Osteocyte (in vitro differentiated cells): Measurements from ENCODE around the gene PLOD2. TPM values are rescaled to one million over a fixed set of nuclear protein-coding genes. Genes with fewer than 3 reads are reported as not detected.

ENCODE experiments used
- DNase-seq: peaks from one replicate; pipeline ENCODE4 v3.0.0; 2021; ENCODE audit warnings: mixed read lengths; ENCODE audit not compliant: unreplicated experiment; ENCODE audit errors: extremely low spot score
- H3K27ac Mint-ChIP-seq: one replicate; pipeline ENCODE4 v1.8.0; 2021; ENCODE audit warnings: mild to moderate bottlenecking, mixed read lengths; ENCODE audit not compliant: unreplicated experiment
- H3K27me3 Mint-ChIP-seq: one replicate; pipeline ENCODE4 v1.8.0; 2021; ENCODE audit warnings: mixed read lengths; ENCODE audit not compliant: unreplicated experiment
- H3K36me3 Mint-ChIP-seq: one replicate; pipeline ENCODE4 v1.8.0; 2021; ENCODE audit warnings: mixed read lengths; ENCODE audit not compliant: unreplicated experiment
- H3K4me1 Mint-ChIP-seq: one replicate; pipeline ENCODE4 v1.8.0; 2021; ENCODE audit warnings: mixed read lengths; ENCODE audit not compliant: unreplicated experiment
- H3K4me3 Mint-ChIP-seq: one replicate; pipeline ENCODE4 v1.8.0; 2021; ENCODE audit warnings: mild to moderate bottlenecking, moderate library complexity, mixed read lengths; ENCODE audit not compliant: unreplicated experiment
- H3K9me3 Mint-ChIP-seq: one replicate; pipeline ENCODE4 v1.8.0; 2021; ENCODE audit warnings: mixed read lengths; ENCODE audit not compliant: unreplicated experiment
- CTCF ChIP-seq: fragments of 200-600 bp; sonication (generic); IDR thresholded peaks from 2 replicates; pipeline ENCODE4 v1.5.0; 2021; ENCODE audit warnings: antibody characterized with exemption, mild to moderate bottlenecking, moderate library complexity
- total RNA-seq: library from RNA; stranded (reverse); gene quantifications from 2 replicates; pipeline ENCODE4 v1.2.1, GENCODE V29; 2021

PLOD2 gene
- total RNA-seq, 1 donor from 2014 or later, result 96.1 TPM

GRCh38 chr3:146145642-146146041, 15.3 kb downstream of the PLOD2 start:
- Mint-ChIP-seq H3K4me3 (no peak overlapping the region), H3K9me3 (no peaks in the 10 kb centered on the region), H3K4me1 (peaks cover 63% of the 10 kb centered on the region), H3K27ac (no peak overlapping the region), H3K36me3 (peaks cover 7% of the 10 kb centered on the region), H3K27me3 (no peaks in the 10 kb centered on the region)
- no peak for DNase-seq
- TF ChIP-seq CTCF, result no peak

- no peak for TF ChIP-seq CTCF
- Mint-ChIP-seq H3K9me3 (no peaks in the 10 kb centered on the region), H3K4me3 (no peak overlapping the region), H3K27ac (peak overlapping the region; percentile 85), H3K27me3 (no peaks in the 10 kb centered on the region), H3K36me3 (peaks cover 7% of the 10 kb centered on the region), H3K4me1 (peaks cover 40% of the 10 kb centered on the region)
- no peak for DNase-seq
Observed at GRCh38 chr3:146142757-146143156, 18.2 kb downstream of the PLOD2 start.

GRCh38 chr3:146139586-146140110, 21.3 kb downstream of the PLOD2 start:
- Mint-ChIP-seq H3K27ac (no peak overlapping the region), H3K36me3 (no peaks in the 10 kb centered on the region), H3K4me3 (no peak overlapping the region), H3K27me3 (no peaks in the 10 kb centered on the region), H3K4me1 (peaks cover 38% of the 10 kb centered on the region), H3K9me3 (no peaks in the 10 kb centered on the region)
- TF ChIP-seq CTCF, result no peak
- no peak for DNase-seq

- Mint-ChIP-seq H3K36me3 (no peaks in the 10 kb centered on the region), H3K27me3 (no peaks in the 10 kb centered on the region), H3K9me3 (no peaks in the 10 kb centered on the region), H3K27ac (no peak overlapping the region), H3K4me3 (no peak overlapping the region), H3K4me1 (peaks cover 41% of the 10 kb centered on the region)
- no peak for TF ChIP-seq CTCF
- DNase-seq, result no peak
Observed at GRCh38 chr3:146138902-146139301, 22.1 kb downstream of the PLOD2 start.

GRCh38 chr3:146136647-146137046, 24.3 kb downstream of the PLOD2 start:
- Mint-ChIP-seq H3K36me3 (no peaks in the 10 kb centered on the region), H3K9me3 (no peaks in the 10 kb centered on the region), H3K4me1 (peaks cover 39% of the 10 kb centered on the region), H3K4me3 (no peak overlapping the region), H3K27me3 (no peaks in the 10 kb centered on the region), H3K27ac (no peak overlapping the region)
- no peak for TF ChIP-seq CTCF
- DNase-seq, result no peak
